ENCODE measurements around the gene CHN1.

CHN1 gene

DNA sequence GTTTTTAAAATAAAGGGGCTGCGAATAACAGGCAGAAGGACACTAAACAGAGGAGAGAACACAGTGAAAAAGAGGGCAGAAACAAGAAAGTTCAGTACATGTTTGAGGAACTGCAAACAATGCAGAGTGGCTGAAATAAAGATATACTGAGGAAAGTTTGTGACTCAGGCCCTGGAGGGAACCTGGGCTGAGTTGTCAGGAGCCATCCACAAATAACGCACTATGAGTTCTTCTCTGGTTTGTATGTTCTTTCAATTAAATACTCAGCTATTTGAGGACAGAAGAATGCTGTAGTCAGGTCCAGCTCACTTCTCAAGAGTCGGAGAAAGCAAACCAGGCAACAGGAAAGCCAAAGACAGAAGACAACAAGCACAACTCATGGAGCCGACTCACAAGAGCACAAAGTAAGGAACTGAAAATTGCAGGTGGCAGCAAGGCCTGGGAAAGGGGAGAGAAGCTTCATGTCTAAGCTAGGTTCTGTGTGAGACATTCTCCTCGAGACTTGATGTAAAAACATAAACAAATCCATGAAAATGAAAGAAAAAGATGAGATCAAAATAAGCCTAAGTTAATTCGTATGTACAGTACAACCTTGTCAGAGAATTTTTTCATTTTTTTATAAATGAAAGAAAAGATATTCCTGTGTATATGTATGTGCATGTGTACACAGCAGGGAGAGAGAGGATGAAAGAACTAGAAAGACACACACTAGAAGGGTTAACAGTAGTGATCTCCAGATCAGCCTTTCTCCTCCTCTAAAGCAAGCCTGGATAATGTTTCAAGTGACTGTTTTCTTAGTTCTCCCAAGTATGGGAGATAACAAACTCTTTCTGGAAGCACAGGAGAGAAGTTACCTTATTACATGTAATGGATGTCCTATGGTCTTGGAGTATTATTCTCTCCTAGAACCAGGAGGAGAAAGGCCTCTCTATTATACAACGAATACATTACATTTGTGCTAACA, 41.5 kb downstream of the CHN1 start:
- Histone ChIP-seq H3K4me1 (no peaks in the 10 kb centered on the region), H3K27me3 (no peaks in the 10 kb centered on the region), H3K4me3 (ENCODE audit: low read depth, low read length) (no peak overlapping the region), H3K9me3 (no peaks in the 10 kb centered on the region), H3K36me3 (no peaks in the 10 kb centered on the region)
- DNase-seq: no peak
- TF ChIP-seq, protein P1, sequence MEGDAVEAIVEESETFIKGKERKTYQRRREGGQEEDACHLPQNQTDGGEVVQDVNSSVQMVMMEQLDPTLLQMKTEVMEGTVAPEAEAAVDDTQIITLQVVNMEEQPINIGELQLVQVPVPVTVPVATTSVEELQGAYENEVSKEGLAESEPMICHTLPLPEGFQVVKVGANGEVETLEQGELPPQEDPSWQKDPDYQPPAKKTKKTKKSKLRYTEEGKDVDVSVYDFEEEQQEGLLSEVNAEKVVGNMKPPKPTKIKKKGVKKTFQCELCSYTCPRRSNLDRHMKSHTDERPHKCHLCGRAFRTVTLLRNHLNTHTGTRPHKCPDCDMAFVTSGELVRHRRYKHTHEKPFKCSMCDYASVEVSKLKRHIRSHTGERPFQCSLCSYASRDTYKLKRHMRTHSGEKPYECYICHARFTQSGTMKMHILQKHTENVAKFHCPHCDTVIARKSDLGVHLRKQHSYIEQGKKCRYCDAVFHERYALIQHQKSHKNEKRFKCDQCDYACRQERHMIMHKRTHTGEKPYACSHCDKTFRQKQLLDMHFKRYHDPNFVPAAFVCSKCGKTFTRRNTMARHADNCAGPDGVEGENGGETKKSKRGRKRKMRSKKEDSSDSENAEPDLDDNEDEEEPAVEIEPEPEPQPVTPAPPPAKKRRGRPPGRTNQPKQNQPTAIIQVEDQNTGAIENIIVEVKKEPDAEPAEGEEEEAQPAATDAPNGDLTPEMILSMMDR (IDR thresholded peaks at IDR 0.05; ENCODE audit: low read depth, low read length): no peak

- Histone ChIP-seq H3K9me3 (no peaks in the 10 kb centered on the region), H3K4me3 (ENCODE audit: low read depth, low read length) (no peak overlapping the region), H3K27me3 (no peaks in the 10 kb centered on the region), H3K4me1 (no peaks in the 10 kb centered on the region), H3K36me3 (no peaks in the 10 kb centered on the region)
- TF ChIP-seq, protein P1 (IDR thresholded peaks at IDR 0.05; ENCODE audit: low read depth, low read length): no peak
- DNase-seq: no peak
Measured at GRCh38 chr2:174959787-174960186, 45.4 kb downstream of the CHN1 start.

DNA sequence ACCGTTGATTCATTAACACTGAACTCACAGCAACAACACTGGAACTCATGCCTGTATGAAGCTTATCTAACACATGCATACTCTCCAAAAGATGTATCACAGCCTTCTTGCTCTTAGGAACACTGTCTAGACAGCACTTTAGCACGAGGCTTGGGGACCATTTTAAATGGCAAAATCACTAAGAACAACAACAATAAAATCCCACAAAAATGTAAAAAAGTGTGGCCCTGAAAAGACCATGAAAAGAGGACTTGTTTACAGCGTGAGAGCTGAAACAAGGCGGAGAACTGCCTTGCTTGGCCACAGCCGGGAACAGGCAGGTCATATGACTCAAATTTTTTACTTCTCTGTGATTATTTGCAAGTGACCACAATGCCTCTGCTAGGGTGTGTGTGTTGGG, 48.1 kb downstream of the CHN1 start:
- Histone ChIP-seq H3K4me1 (no peaks in the 10 kb centered on the region), H3K9me3 (no peaks in the 10 kb centered on the region), H3K4me3 (ENCODE audit: low read depth, low read length) (no peak overlapping the region), H3K27me3 (no peaks in the 10 kb centered on the region), H3K36me3 (no peaks in the 10 kb centered on the region)
- DNase-seq: no peak
- TF ChIP-seq, protein P1 (IDR thresholded peaks at IDR 0.05; ENCODE audit: low read depth, low read length): no peak

DNA sequence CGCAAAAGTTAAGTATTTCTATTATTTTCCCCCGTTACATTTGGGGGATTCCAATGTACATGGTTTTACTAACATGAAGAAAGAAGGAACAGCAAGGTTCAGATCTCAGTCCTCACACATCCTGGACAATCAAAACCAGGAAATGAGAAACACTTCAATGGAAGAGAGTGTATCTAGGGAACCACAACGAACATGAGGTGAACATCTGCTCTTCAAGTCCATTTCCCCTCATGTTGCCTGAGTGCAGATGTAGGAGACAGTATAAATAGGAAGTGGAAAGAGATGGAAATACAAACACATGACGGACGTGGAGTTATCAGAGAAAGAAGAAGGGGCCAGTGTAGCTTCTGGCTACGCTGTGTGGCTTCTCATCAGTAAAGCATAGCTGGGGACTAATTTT, 52.6 kb downstream of the CHN1 start:
- no peak overlapping the region for H3K4me3 ChIP-seq (ENCODE audit: low read depth, low read length)
- DNase-seq: no peak
- H3K36me3 ChIP-seq: no peaks in the 10 kb centered on the region
- H3K9me3 ChIP-seq: no peaks in the 10 kb centered on the region
- TF ChIP-seq, protein P1 (IDR thresholded peaks at IDR 0.05; ENCODE audit: low read depth, low read length): no peak
- H3K27me3 ChIP-seq: no peaks in the 10 kb centered on the region
- H3K4me1 ChIP-seq: no peaks in the 10 kb centered on the region

GRCh38 chr2:174951745-174952144, 53.4 kb downstream of the CHN1 start:
- TF ChIP-seq, protein P1 (IDR thresholded peaks at IDR 0.05; ENCODE audit: low read depth, low read length): no peak
- H3K27me3 ChIP-seq: no peaks in the 10 kb centered on the region
- H3K4me3 ChIP-seq (ENCODE audit: low read depth, low read length): no peak overlapping the region
- no peak for DNase-seq
- no peaks in the 10 kb centered on the region for H3K36me3 ChIP-seq
- no peaks in the 10 kb centered on the region for H3K4me1 ChIP-seq
- no peaks in the 10 kb centered on the region for H3K9me3 ChIP-seq

DNA sequence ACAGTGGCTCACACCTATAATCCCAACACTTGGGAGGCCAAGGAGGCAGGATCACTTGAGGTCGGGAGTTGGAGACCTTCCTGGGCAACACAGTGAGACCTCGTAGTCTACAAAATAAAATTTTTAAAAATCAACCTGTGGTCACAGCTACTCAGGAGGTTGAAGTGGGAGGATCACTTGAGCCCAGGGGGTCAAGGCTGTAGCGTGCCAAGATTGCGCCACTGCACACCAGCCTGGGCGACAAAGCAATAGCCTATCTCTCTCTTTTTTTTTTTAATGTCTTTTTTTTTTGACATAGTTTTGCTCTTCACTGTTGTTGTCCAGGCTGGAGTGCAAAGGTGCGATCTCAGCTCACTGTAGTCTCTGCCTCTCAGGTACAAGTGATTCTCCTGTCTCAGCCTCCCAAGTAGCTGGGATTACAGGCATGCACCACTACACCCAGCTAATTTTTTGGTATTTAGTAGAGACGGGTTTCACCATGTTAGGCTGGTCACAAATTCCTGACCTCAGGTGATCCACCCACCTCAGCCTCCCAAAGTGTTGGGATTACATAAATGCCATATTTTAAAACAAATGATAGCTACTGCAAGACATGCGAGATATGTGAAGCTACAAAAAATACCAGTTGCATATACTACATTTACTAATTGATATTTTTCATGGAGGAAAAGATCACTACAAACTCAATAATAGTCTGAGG, 55.0 kb downstream of the CHN1 start:
- TF ChIP-seq, protein P1 (IDR thresholded peaks at IDR 0.05; ENCODE audit: low read depth, low read length): no peak
- no peaks in the 10 kb centered on the region for H3K4me1 ChIP-seq
- H3K4me3 ChIP-seq (ENCODE audit: low read depth, low read length): no peak overlapping the region
- H3K9me3 ChIP-seq: no peaks in the 10 kb centered on the region
- DNase-seq: no peak
- no peaks in the 10 kb centered on the region for H3K36me3 ChIP-seq
- H3K27me3 ChIP-seq: no peaks in the 10 kb centered on the region

All from BE2C (cell line).